CD14-positive monocyte (primary cell): ENCODE results near the gene SNX8. TPM values are rescaled to one million over a fixed set of nuclear protein-coding genes. Genes with fewer than 3 reads are reported as not detected.

Experiments
- DNase-seq, 3 donors: peaks; one replicate each; pipeline ENCODE4 v3.0.0-alpha.2; 2011 to 2022
- H2AFZ ChIP-seq: 2 replicates; pipeline ENCODE4 v1.6.0; 2012; ENCODE audit warnings: mild to moderate bottlenecking, low read depth, low read length, inconsistent platforms; ENCODE audit not compliant: insufficient read depth, poor library complexity, severe bottlenecking
- H3K27ac ChIP-seq, 2 donors: 1 replicate in 1 of 2; 2 replicates in 1 of 2; pipeline ENCODE4 v1.5.1; 2012 to 2013; ENCODE audit warnings: low read length in 2 of 2, control low read depth in 1 of 2, inconsistent platforms in 1 of 2, low read depth in 1 of 2, mild to moderate bottlenecking in 1 of 2
- H3K27me3 ChIP-seq, 2 donors: one replicate each; pipeline versions ENCODE4 v1.6.0 to v1.6.1; 2011 to 2013; ENCODE audit warnings: low read length in 2 of 2; ENCODE audit not compliant: control insufficient read depth in 2 of 2, insufficient read depth in 2 of 2
- H3K36me3 ChIP-seq, 2 donors: replicated peaks in 1 of 2; 1 replicate in 1 of 2; 2 replicates in 1 of 2; pipeline versions ENCODE4 v1.5.1 to v1.6.1; 2012 to 2013; ENCODE audit warnings: low read length in 2 of 2, control low read depth in 1 of 2, inconsistent platforms in 1 of 2, mild to moderate bottlenecking in 1 of 2; ENCODE audit not compliant: insufficient read depth in 2 of 2, control insufficient read depth in 1 of 2
- H3K4me1 ChIP-seq, 2 donors: 1 replicate in 1 of 2; 2 replicates in 1 of 2; pipeline versions ENCODE4 v1.5.1 to v1.6.1; 2012 to 2013; ENCODE audit warnings: low read length in 2 of 2, control low read depth in 1 of 2, inconsistent platforms in 1 of 2, mild to moderate bottlenecking in 1 of 2, moderate library complexity in 1 of 2; ENCODE audit not compliant: insufficient read depth in 2 of 2, control insufficient read depth in 1 of 2
- H3K4me2 ChIP-seq: replicated peaks from 2 replicates; pipeline ENCODE3; 2012; ENCODE audit warnings: low read length, moderate library complexity, mild to moderate bottlenecking; ENCODE audit not compliant: poor library complexity, severe bottlenecking; ENCODE audit errors: extremely low read depth
- H3K4me3 ChIP-seq, 3 experiments: fragments of 200-600 bp in 1 of 3; sonication (generic) in 1 of 3; replicated peaks in 1 of 3; 1 replicate in 2 of 3; 2 replicates in 1 of 3; pipeline ENCODE4 v1.5.1; 2011 to 2013; ENCODE audit warnings: low read length in 3 of 3, mild to moderate bottlenecking in 3 of 3, control low read depth in 2 of 3, low read depth in 2 of 3, inconsistent platforms in 1 of 3, moderate library complexity in 1 of 3
- H3K79me2 ChIP-seq: 2 replicates; pipeline ENCODE4 v1.6.0; 2012; ENCODE audit warnings: mild to moderate bottlenecking, control low read depth, inconsistent platforms, low read length, moderate library complexity; ENCODE audit not compliant: insufficient read depth
- H3K9ac ChIP-seq: 2 replicates; pipeline ENCODE4 v1.6.0; 2017; ENCODE audit warnings: low read length, mild to moderate bottlenecking; ENCODE audit not compliant: insufficient read depth, poor library complexity, severe bottlenecking
- H3K9me3 ChIP-seq, 2 donors: replicated peaks in 1 of 2; 1 replicate in 1 of 2; 2 replicates in 1 of 2; pipeline versions ENCODE4 v1.5.1 to v1.6.1; 2012 to 2013; ENCODE audit warnings: low read length in 2 of 2, control low read depth in 1 of 2; ENCODE audit not compliant: control insufficient read depth in 1 of 2, insufficient read depth in 1 of 2
- H4K20me1 ChIP-seq: 2 replicates; pipeline ENCODE4 v1.6.0; 2012; ENCODE audit warnings: mild to moderate bottlenecking, low read length, control low read depth, moderate library complexity; ENCODE audit not compliant: insufficient read depth
- H3K27ac Mint-ChIP-seq, 7 donors: one replicate each; pipeline ENCODE4 v1.8.0; 2020; ENCODE audit warnings: mild to moderate bottlenecking in 7 of 7, mixed read lengths in 7 of 7, moderate library complexity in 6 of 7, inconsistent platforms in 2 of 7
- H3K27me3 Mint-ChIP-seq, 3 donors: one replicate each; pipeline ENCODE4 v1.8.0; 2021 to 2022; ENCODE audit warnings: low read depth in 3 of 3, mild to moderate bottlenecking in 3 of 3, mixed read lengths in 3 of 3, moderate library complexity in 3 of 3, inconsistent platforms in 1 of 3
- H3K36me3 Mint-ChIP-seq, 2 donors: one replicate each; pipeline ENCODE4 v1.8.0; 2020; ENCODE audit warnings: mixed read lengths in 2 of 2, inconsistent platforms in 1 of 2, mild to moderate bottlenecking in 1 of 2
- H3K4me1 Mint-ChIP-seq: one replicate; pipeline ENCODE4 v1.8.0; 2020; ENCODE audit warnings: mild to moderate bottlenecking, mixed read lengths
- H3K4me3 Mint-ChIP-seq, 2 donors: one replicate each; pipeline ENCODE4 v1.8.0; 2020; ENCODE audit warnings: mild to moderate bottlenecking in 2 of 2, mixed read lengths in 2 of 2, moderate library complexity in 1 of 2
- H3K9me3 Mint-ChIP-seq, 7 donors: one replicate each; pipeline ENCODE4 v1.8.0; 2020 to 2022; ENCODE audit warnings: mixed read lengths in 7 of 7, mild to moderate bottlenecking in 6 of 7, moderate library complexity in 6 of 7, inconsistent platforms in 2 of 7
- WGBS: methylation state at CpG from one replicate; pipeline ENCODE4 v1.1.5; 2013; ENCODE audit warnings: missing lambda C conversion rate; ENCODE audit not compliant: insufficient coverage; 5-methylcytosine and 5-hydroxymethylcytosine counted together
- intact Hi-C, 2 donors: fragments of 100-400 bp; cut with micrococcal nuclease; formaldehyde crosslinking; loops; one replicate each; pipeline versions ENCODE4 v1.15.0 to v1.15.1; 2023
- polyA plus RNA-seq, 3 donors: library from polyadenylated mRNA; depleted of rRNA in 1 of 3; unstranded in 2 of 3; stranded (reverse) in 1 of 3; fragments of 300-500 nt in 2 of 3; fragments of >200 nt in 1 of 3; fragmentation: Illumina TruSeq in 2 of 3; gene quantifications; 1 replicate in 2 of 3; 2 replicates in 1 of 3; pipeline ENCODE4 v1.2.3, GENCODE V29; 2012 to 2021
- TF ChIP-seq, protein P1 (sequence below): fragments of 200-600 bp; IDR thresholded peaks from one replicate; pipeline ENCODE4 v1.8.0; 2022; ENCODE audit warnings: antibody characterized with exemption, mild to moderate bottlenecking

The SNX8 gene
- polyA plus RNA-seq, 3 donors, result 15.4 to 43.7 (median 41.9) TPM

DNA sequence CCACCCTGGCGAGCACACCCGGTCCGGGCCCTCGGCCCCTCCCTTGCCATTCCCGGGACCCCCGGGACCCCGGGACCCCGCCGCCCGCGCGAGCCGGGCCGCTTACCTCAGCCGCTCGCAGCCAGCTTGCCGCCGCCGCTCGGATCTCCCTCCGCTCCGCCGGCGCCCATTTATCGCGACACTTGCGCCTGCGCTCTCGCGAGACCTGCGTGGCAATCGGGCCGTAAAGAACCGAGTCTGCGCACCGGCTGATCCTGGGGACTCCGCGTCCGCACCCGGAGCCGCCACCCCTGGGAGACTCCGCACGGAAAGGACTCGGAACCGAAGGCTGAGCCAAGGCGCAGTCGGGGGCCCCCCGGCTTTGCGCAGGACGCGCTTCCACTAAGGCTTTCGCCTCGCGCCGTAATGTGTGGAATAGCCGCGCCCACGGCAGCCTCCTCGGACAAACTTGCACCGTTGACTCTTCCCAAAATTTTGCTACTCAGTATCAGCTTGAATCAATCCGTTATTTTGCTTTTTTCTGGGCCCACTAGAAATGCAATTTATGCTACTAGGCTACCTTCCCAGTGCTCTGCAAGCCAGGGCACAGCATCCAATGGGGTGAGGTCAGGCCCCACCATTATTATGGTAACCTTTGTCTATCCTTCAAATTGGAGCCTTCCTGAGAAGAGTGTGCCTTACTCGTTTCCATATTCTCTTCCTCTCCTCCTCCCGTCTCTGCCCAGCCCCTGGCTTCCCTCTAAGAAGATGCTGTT lies 81.3 kb downstream of the SNX8 start, which contains the start of gene MAD1L1:
Gene MAD1L1, minus strand, starts transcription at position 180 of the 755 bp plus-strand sequence. CDS start 2,812 bp downstream, outside the sequence.
- TF ChIP-seq, protein P1, sequence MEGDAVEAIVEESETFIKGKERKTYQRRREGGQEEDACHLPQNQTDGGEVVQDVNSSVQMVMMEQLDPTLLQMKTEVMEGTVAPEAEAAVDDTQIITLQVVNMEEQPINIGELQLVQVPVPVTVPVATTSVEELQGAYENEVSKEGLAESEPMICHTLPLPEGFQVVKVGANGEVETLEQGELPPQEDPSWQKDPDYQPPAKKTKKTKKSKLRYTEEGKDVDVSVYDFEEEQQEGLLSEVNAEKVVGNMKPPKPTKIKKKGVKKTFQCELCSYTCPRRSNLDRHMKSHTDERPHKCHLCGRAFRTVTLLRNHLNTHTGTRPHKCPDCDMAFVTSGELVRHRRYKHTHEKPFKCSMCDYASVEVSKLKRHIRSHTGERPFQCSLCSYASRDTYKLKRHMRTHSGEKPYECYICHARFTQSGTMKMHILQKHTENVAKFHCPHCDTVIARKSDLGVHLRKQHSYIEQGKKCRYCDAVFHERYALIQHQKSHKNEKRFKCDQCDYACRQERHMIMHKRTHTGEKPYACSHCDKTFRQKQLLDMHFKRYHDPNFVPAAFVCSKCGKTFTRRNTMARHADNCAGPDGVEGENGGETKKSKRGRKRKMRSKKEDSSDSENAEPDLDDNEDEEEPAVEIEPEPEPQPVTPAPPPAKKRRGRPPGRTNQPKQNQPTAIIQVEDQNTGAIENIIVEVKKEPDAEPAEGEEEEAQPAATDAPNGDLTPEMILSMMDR, result no peak
- no peaks in the 10 kb centered on the region for H3K9me3 ChIP-seq
- DNase-seq, result peak; percentile 82 to 86 (median 83)
- H3K36me3 Mint-ChIP-seq, result peaks cover 36 to 54% of the 10 kb centered on the region in 2 donors
- H3K36me3 ChIP-seq, result peaks cover 31 to 46% of the 10 kb centered on the region in 2 donors
- peak within 1 kb of the TSS; percentile 59 to 87 (median 67) for H3K4me3 ChIP-seq
- H3K4me3 Mint-ChIP-seq, result peak within 1 kb of the TSS; percentile 90 to 91
- peak within 1 kb of the TSS; percentile 54 to 92 (median 77) for H3K27ac Mint-ChIP-seq
- intact Hi-C loops, result loop anchor here in 1 of 2 donors (1.0 kb wide), 1 partner anchor 9 kb away; the partner anchor contains the start of genes MRM2 and NUDT1
- H2AFZ ChIP-seq, result peak within 1 kb of the TSS; percentile 87
- H3K27ac ChIP-seq, result peak within 1 kb of the TSS in 1 of 2 donors; percentile 76
- peaks cover 19% of the 10 kb centered on the region for H4K20me1 ChIP-seq
- H3K4me1 Mint-ChIP-seq, result peaks cover 47% of the 10 kb centered on the region
- peaks cover 29 to 41% of the 10 kb centered on the region in 2 donors for H3K4me1 ChIP-seq
- no peaks in the 10 kb centered on the region for H3K27me3 ChIP-seq
- H3K4me2 ChIP-seq, result peak within 1 kb of the TSS; percentile 70
- H3K9ac ChIP-seq, result peak within 1 kb of the TSS; percentile 96
- H3K79me2 ChIP-seq, result peaks cover 50% of the 10 kb centered on the region
- 0% methylated on average over 61 of the region's 63 CpGs for WGBS
- H3K27me3 Mint-ChIP-seq, result peaks cover 0 to 2% (median 0%) of the 10 kb centered on the region in 3 donors
- peaks cover 0 to 2% (median 0%) of the 10 kb centered on the region in 7 donors for H3K9me3 Mint-ChIP-seq

- 2% methylated on average over 37 of the region's 46 CpGs for WGBS
- peak overlapping the region in 1 of 2 donors; percentile 76 for H3K27ac ChIP-seq
- intact Hi-C loops, result loop anchor here in 1 of 2 donors (1.0 kb wide), 1 partner anchor 10 kb away; the partner anchor contains the start of genes MRM2 and NUDT1
Observed at GRCh38 chr7:2231992-2232765, 82.1 kb downstream of the SNX8 start.

More at GRCh38 chr7:2231992-2232765, 82.1 kb downstream of the SNX8 start:
- TF ChIP-seq, protein P1, result no peak
- DNase-seq, result peak in 1 of 3 donors; percentile 18
- Histone ChIP-seq H3K4me3 (peak overlapping the region; percentile 59 to 87 (median 67)), H2AFZ (peak overlapping the region; percentile 87), H3K9me3 (no peaks in the 10 kb centered on the region), H3K4me1 (peaks cover 21 to 33% of the 10 kb centered on the region in 2 donors), H3K4me2 (peak overlapping the region; percentile 70), H3K36me3 (peaks cover 38 to 51% of the 10 kb centered on the region in 2 donors), H3K27me3 (no peaks in the 10 kb centered on the region), H3K9ac (peak overlapping the region; percentile 96), H3K79me2 (peaks cover 56% of the 10 kb centered on the region), H4K20me1 (peaks cover 23% of the 10 kb centered on the region)
- peaks cover 39% of the 10 kb centered on the region for H3K4me1 Mint-ChIP-seq
- H3K27ac Mint-ChIP-seq, result peak overlapping the region in 6 of 7 donors; percentile 54 to 90 (median 72)
- H3K9me3 Mint-ChIP-seq, result peaks cover 0 to 3% (median 0%) of the 10 kb centered on the region in 7 donors
- peaks cover 41 to 55% of the 10 kb centered on the region in 2 donors for H3K36me3 Mint-ChIP-seq
- peak overlapping the region; percentile 90 to 91 for H3K4me3 Mint-ChIP-seq
- no peaks in the 10 kb centered on the region for H3K27me3 Mint-ChIP-seq
